ENCODE data around the gene STOM. TPM values are rescaled to one million over a fixed set of nuclear protein-coding genes. Genes with fewer than 3 reads are reported as not detected.

STOM gene
- polyA plus RNA-seq, 1 donor, result 71.4 TPM

DNA sequence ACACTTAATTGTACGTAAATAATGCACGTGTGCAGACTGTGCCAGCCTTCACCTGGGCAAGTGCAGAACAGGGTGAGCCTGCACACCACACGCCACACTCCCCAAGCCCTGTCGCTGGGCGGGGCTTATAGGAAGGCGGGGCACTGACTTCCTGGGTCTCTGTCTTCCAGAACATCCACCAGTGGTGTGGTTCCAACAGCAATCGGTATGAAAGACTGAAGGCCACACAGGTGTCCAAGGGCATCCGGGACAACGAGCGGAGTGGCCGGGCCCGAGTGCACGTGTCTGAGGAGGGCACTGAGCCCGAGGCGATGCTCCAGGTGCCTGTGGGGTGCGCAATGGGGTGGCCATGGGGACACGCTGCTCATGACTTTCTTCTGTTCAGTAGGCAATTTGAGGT lies 57.9 kb downstream of the STOM start:
- Histone ChIP-seq H3K9me3 (ENCODE audit: control insufficient read depth, low read depth, low read length) (no peaks in the 10 kb centered on the region), H3K4me1 (ENCODE audit: control insufficient read depth, insufficient read depth, low read length) (no peaks in the 10 kb centered on the region), H3K36me3 (ENCODE audit: control insufficient read depth, insufficient read depth, low read length) (peaks cover 68% of the 10 kb centered on the region), H3K27ac (ENCODE audit: low read length) (no peak overlapping the region), H3K27me3 (ENCODE audit: control insufficient read depth, insufficient read depth, low read length) (no peaks in the 10 kb centered on the region), H3K4me3 (ENCODE audit: low read length) (no peak overlapping the region)
- no CpG with 5 or more reads among the region's 17 CpGs for WGBS (ENCODE audit: insufficient coverage, low lambda C conversion rate)
- no peak for DNase-seq

- no peak overlapping the region for H3K4me3 ChIP-seq (ENCODE audit: low read length)
- no peaks in the 10 kb centered on the region for H3K4me1 ChIP-seq (ENCODE audit: control insufficient read depth, insufficient read depth, low read length)
- no CpG with 5 or more reads among the region's 9 CpGs for WGBS (ENCODE audit: insufficient coverage, low lambda C conversion rate)
- no peaks in the 10 kb centered on the region for H3K9me3 ChIP-seq (ENCODE audit: control insufficient read depth, low read depth, low read length)
- no peaks in the 10 kb centered on the region for H3K27me3 ChIP-seq (ENCODE audit: control insufficient read depth, insufficient read depth, low read length)
- no peak overlapping the region for H3K27ac ChIP-seq (ENCODE audit: low read length)
- DNase-seq, result no peak
- H3K36me3 ChIP-seq (ENCODE audit: control insufficient read depth, insufficient read depth, low read length), result peaks cover 57% of the 10 kb centered on the region
Measured at GRCh38 chr9:121310571-121310970, 59.5 kb downstream of the STOM start.

DNA sequence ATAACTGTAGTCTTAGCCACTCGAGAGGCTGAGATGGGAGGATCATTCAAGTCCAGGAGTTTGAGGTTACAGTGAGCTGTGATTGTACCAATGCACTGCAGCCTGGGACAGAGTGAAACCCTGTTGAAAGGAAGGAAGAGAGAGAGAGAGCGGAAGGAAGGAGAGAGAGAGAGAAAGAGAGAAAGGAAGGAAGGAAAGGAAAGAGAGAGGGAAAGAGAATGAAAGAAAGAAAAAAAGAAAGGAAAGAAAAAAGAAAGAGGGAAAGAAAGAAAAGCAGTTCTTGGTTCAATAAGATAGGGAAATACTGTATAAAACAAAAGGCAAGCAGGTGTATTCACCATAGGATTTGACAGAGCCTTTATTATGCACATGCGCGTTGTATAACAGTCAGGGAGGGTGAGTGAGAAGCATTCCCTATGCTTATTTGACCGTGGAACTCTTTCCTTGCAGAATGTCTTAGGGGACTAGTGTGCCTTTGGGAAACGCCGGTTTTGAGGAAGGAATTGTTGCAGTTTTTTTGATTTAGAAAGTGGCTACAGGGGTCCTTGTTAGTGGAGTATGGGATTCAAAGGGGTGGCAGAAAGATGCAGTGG lies 60.1 kb downstream of the STOM start:
- Histone ChIP-seq H3K4me1 (ENCODE audit: control insufficient read depth, insufficient read depth, low read length) (no peaks in the 10 kb centered on the region), H3K27me3 (ENCODE audit: control insufficient read depth, insufficient read depth, low read length) (no peaks in the 10 kb centered on the region), H3K27ac (ENCODE audit: low read length) (no peak overlapping the region), H3K4me3 (ENCODE audit: low read length) (no peak overlapping the region), H3K9me3 (ENCODE audit: control insufficient read depth, low read depth, low read length) (no peaks in the 10 kb centered on the region), H3K36me3 (ENCODE audit: control insufficient read depth, insufficient read depth, low read length) (peaks cover 56% of the 10 kb centered on the region)
- no peak for DNase-seq
- WGBS (ENCODE audit: insufficient coverage, low lambda C conversion rate), result over 99% methylated on average over 5 of the region's 7 CpGs

GRCh38 chr9:121309171-121309570 lies 60.9 kb downstream of the STOM start:
- Histone ChIP-seq H3K4me3 (ENCODE audit: low read length) (no peak overlapping the region), H3K36me3 (ENCODE audit: control insufficient read depth, insufficient read depth, low read length) (peaks cover 57% of the 10 kb centered on the region), H3K27ac (ENCODE audit: low read length) (no peak overlapping the region), H3K9me3 (ENCODE audit: control insufficient read depth, low read depth, low read length) (no peaks in the 10 kb centered on the region), H3K27me3 (ENCODE audit: control insufficient read depth, insufficient read depth, low read length) (no peaks in the 10 kb centered on the region), H3K4me1 (ENCODE audit: control insufficient read depth, insufficient read depth, low read length) (no peaks in the 10 kb centered on the region)
- no peak for DNase-seq
- no CpG with 5 or more reads among the region's 6 CpGs for WGBS (ENCODE audit: insufficient coverage, low lambda C conversion rate)

DNA sequence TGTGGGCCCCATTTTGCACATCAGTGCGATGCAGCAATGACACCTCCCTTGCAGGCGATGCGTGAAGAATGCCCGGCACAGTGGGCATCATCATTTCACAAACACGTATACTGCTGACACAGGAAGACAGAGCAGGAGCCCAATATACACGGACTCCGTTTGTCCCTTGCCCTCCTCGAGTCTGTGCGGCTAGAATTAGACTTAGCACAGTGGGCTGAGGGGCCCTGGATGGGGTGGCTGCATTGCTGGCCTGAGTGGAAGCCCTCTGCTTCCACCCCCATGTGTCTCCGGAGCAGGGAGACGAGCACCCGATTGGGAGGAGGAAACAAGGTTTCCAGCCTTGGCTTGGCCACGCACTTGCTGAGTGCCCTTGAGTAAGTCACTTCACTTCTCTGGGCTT lies 61.3 kb downstream of the STOM start:
- Histone ChIP-seq H3K36me3 (ENCODE audit: control insufficient read depth, insufficient read depth, low read length) (peaks cover 57% of the 10 kb centered on the region), H3K4me3 (ENCODE audit: low read length) (no peak overlapping the region), H3K9me3 (ENCODE audit: control insufficient read depth, low read depth, low read length) (no peaks in the 10 kb centered on the region), H3K27ac (ENCODE audit: low read length) (no peak overlapping the region), H3K27me3 (ENCODE audit: control insufficient read depth, insufficient read depth, low read length) (no peaks in the 10 kb centered on the region), H3K4me1 (ENCODE audit: control insufficient read depth, insufficient read depth, low read length) (no peaks in the 10 kb centered on the region)
- DNase-seq, result no peak
- whole genome bisulfite sequencing (ENCODE audit: insufficient coverage, low lambda C conversion rate), result no CpG with 5 or more reads among the region's 13 CpGs

DNA sequence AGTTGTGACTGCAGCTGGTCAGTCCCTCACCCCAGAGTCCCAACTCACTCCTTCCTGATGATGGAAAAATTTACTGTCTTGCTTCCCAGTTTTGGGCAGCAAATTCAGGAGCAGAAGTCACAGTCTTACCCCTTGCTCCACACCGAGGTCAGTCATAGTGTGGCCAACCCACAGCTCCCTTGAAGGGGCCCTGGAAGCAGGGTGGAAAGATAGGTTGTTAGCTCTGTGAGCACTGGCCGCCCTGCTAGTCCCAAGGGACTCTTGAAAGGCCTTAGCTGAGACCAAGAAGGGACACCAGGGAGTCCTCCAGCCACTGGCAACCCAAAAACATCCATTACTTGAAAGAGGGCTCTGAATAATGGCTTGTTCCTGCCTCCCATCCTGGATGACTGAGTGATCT lies 62.1 kb downstream of the STOM start:
- Histone ChIP-seq H3K27ac (ENCODE audit: low read length) (no peak overlapping the region), H3K4me1 (ENCODE audit: control insufficient read depth, insufficient read depth, low read length) (no peaks in the 10 kb centered on the region), H3K9me3 (ENCODE audit: control insufficient read depth, low read depth, low read length) (no peaks in the 10 kb centered on the region), H3K36me3 (ENCODE audit: control insufficient read depth, insufficient read depth, low read length) (peaks cover 57% of the 10 kb centered on the region), H3K27me3 (ENCODE audit: control insufficient read depth, insufficient read depth, low read length) (no peaks in the 10 kb centered on the region), H3K4me3 (ENCODE audit: low read length) (no peak overlapping the region)
- DNase-seq, result no peak
- no CpG with 5 or more reads among the region's 2 CpGs for WGBS (ENCODE audit: insufficient coverage, low lambda C conversion rate)

- no CpG with 5 or more reads among the region's 13 CpGs for WGBS (ENCODE audit: insufficient coverage, low lambda C conversion rate)
- peaks cover 44% of the 10 kb centered on the region for H3K36me3 ChIP-seq (ENCODE audit: control insufficient read depth, insufficient read depth, low read length)
- no peaks in the 10 kb centered on the region for H3K9me3 ChIP-seq (ENCODE audit: control insufficient read depth, low read depth, low read length)
- no peak overlapping the region for H3K27ac ChIP-seq (ENCODE audit: low read length)
- no peaks in the 10 kb centered on the region for H3K27me3 ChIP-seq (ENCODE audit: control insufficient read depth, insufficient read depth, low read length)
- H3K4me1 ChIP-seq (ENCODE audit: control insufficient read depth, insufficient read depth, low read length), result peaks cover 6% of the 10 kb centered on the region
- no peak overlapping the region for H3K4me3 ChIP-seq (ENCODE audit: low read length)
- no peak for DNase-seq
Measured at GRCh38 chr9:121305269-121305994, 64.6 kb downstream of the STOM start.

DNA sequence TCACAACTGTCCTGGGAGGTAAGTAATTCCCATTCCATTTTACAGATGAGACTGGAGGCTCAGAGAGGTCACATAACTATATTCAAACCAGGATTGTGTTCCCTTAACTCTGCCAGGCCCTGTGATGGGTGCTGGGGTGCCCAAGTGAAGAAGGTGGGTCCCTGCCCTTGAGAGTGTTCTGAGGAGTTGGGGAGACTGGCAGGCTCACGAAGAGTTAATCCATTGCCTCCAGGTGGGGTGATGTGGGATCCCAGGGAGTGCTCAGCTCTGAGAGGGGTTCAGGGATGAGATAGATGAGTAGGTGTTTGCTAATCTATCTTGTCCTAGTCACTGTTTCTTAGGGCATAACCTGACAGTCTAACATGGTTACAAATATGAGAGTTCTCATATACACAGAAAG lies 65.3 kb downstream of the STOM start:
- no peak for DNase-seq
- Histone ChIP-seq H3K9me3 (ENCODE audit: control insufficient read depth, low read depth, low read length) (no peaks in the 10 kb centered on the region), H3K36me3 (ENCODE audit: control insufficient read depth, insufficient read depth, low read length) (peaks cover 43% of the 10 kb centered on the region), H3K4me1 (ENCODE audit: control insufficient read depth, insufficient read depth, low read length) (peaks cover 8% of the 10 kb centered on the region), H3K27me3 (ENCODE audit: control insufficient read depth, insufficient read depth, low read length) (no peaks in the 10 kb centered on the region), H3K4me3 (ENCODE audit: low read length) (no peak overlapping the region), H3K27ac (ENCODE audit: low read length) (no peak overlapping the region)
- no CpG with 5 or more reads among the region's 1 CpG for WGBS (ENCODE audit: insufficient coverage, low lambda C conversion rate)

GRCh38 chr9:121303456-121304451 lies 66.3 kb downstream of the STOM start:
- peaks cover 39% of the 10 kb centered on the region for H3K36me3 ChIP-seq (ENCODE audit: control insufficient read depth, insufficient read depth, low read length)
- WGBS (ENCODE audit: insufficient coverage, low lambda C conversion rate), result no CpG with 5 or more reads among the region's 3 CpGs
- no peaks in the 10 kb centered on the region for H3K27me3 ChIP-seq (ENCODE audit: control insufficient read depth, insufficient read depth, low read length)
- no peaks in the 10 kb centered on the region for H3K9me3 ChIP-seq (ENCODE audit: control insufficient read depth, low read depth, low read length)
- H3K27ac ChIP-seq (ENCODE audit: low read length), result no peak overlapping the region
- H3K4me3 ChIP-seq (ENCODE audit: low read length), result no peak overlapping the region
- DNase-seq, result no peak
- H3K4me1 ChIP-seq (ENCODE audit: control insufficient read depth, insufficient read depth, low read length), result peaks cover 15% of the 10 kb centered on the region

GRCh38 chr9:121302786-121303185 lies 67.3 kb downstream of the STOM start:
- no peak for DNase-seq

More at GRCh38 chr9:121302786-121303185, 67.3 kb downstream of the STOM start:
- peaks cover 33% of the 10 kb centered on the region for H3K36me3 ChIP-seq (ENCODE audit: control insufficient read depth, insufficient read depth, low read length)
- H3K4me1 ChIP-seq (ENCODE audit: control insufficient read depth, insufficient read depth, low read length), result peaks cover 25% of the 10 kb centered on the region
- no peak overlapping the region for H3K4me3 ChIP-seq (ENCODE audit: low read length)
- no peaks in the 10 kb centered on the region for H3K27me3 ChIP-seq (ENCODE audit: control insufficient read depth, insufficient read depth, low read length)
- H3K9me3 ChIP-seq (ENCODE audit: control insufficient read depth, low read depth, low read length), result no peaks in the 10 kb centered on the region
- no peak overlapping the region for H3K27ac ChIP-seq (ENCODE audit: low read length)
- WGBS (ENCODE audit: insufficient coverage, low lambda C conversion rate), result no CpG with 5 or more reads among the region's 13 CpGs

All from large intestine (tissue), 3 donors.